HG03460 (cell line): ENCODE measurements around the gene TRIM28.

ENCODE experiments used
- ATAC-seq: cut with Tn5 transposase; IDR thresholded peaks from one replicate; pipeline ENCODE4 v1.9.1; 2021; ENCODE audit not compliant: unreplicated experiment

The TRIM28 gene

DNA sequence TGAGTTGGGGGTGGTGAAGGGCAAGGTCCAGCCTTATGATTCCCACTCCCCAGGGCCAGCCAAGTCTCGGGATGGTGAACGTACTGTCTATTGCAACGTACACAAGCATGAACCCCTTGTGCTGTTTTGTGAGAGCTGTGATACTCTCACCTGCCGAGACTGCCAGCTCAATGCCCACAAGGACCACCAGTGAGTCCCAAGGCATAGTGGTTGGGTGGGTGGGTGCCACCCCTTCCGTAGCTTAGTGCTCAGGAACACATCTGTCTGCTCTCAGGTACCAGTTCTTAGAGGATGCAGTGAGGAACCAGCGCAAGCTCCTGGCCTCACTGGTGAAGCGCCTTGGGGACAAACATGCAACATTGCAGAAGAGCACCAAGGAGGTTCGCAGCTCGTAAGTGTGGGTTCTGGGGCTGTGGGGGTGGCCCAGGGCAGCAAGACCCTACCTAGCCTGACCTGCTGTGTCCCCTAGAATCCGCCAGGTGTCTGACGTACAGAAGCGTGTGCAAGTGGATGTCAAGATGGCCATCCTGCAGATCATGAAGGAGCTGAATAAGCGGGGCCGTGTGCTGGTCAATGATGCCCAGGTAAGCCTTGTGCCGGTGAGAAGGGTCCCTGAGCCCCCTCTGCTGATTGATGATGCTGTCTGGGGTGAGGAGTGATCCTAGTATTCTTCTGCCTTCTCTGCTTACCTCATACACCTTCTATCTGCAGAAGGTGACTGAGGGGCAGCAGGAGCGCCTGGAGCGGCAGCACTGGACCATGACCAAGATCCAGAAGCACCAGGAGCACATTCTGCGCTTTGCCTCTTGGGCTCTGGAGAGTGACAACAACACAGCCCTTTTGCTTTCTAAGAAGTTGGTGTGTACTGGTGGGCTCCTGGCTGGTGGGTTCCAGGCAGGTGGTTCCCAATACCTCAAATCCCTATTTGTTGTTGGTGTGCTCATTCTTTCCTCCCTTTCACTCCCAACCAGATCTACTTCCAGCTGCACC lies 3.8 kb downstream of the TRIM28 start:
- ATAC-seq, result no peak

DNA sequence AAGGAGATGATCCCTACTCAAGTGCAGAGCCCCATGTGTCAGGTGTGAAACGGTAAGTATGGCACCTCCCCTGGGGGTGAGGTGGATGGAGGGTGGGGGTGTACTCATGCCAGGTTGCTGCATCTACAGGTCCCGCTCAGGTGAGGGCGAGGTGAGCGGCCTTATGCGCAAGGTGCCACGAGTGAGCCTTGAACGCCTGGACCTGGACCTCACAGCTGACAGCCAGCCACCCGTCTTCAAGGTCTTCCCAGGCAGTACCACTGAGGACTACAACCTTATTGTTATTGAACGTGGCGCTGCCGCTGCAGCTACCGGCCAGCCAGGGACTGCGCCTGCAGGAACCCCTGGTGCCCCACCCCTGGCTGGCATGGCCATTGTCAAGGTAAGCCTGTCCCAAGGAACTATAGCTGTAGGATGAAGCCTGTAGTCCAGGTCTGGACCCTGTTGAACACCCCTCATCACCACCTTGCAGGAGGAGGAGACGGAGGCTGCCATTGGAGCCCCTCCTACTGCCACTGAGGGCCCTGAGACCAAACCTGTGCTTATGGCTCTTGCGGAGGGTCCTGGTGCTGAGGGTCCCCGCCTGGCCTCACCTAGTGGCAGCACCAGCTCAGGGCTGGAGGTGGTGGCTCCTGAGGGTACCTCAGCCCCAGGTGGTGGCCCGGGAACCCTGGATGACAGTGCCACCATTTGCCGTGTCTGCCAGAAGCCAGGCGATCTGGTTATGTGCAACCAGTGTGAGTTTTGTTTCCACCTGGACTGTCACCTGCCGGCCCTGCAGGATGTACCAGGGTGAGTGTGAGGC lies 5.2 kb downstream of the TRIM28 start:
- no peak for ATAC-seq

DNA sequence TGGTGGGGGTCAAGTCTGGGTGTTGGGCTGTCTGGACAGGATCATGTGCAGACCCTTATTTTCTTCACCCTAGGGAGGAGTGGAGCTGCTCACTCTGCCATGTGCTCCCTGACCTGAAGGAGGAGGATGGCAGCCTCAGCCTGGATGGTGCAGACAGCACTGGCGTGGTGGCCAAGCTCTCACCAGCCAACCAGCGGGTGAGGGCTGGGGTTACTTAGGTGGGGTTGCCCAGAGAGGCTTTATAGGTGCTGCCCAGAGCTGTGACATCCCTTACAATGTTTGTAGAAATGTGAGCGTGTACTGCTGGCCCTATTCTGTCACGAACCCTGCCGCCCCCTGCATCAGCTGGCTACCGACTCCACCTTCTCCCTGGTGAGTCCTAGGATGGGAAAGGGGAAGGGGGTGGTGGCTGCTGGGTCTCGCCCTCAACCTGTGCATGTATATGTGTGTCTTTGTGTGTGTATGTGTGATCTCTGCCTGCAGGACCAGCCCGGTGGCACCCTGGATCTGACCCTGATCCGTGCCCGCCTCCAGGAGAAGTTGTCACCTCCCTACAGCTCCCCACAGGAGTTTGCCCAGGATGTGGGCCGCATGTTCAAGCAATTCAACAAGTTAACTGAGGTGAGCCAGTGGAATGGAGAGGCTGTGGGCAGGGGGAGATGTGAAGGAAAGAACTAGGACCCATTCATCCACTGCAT lies 5.9 kb downstream of the TRIM28 start:
- ATAC-seq, result no peak

DNA sequence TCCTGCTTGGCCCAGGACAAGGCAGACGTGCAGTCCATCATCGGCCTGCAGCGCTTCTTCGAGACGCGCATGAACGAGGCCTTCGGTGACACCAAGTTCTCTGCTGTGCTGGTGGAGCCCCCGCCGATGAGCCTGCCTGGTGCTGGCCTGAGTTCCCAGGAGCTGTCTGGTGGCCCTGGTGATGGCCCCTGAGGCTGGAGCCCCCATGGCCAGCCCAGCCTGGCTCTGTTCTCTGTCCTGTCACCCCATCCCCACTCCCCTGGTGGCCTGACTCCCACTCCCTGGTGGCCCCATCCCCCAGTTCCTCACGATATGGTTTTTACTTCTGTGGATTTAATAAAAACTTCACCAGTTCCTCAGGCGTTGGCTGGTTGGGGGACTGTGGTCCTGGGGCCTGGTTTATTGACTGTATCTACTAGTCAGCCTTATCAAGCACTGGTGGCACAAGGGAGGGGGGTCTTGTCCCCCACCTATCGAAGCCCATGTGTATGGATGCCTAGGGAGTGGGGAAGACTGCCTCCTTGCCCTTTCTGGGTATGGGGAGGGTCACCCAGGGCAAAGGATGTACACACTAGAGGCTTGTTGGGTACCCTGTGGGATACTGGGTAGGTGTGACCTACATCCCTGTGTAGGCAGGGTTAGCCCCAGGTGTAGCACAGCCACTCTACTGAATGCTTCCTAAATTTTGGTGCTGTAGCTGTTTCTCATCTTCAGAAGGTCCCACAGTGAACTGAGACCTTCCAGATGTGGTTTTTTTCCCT lies 6.7 kb downstream of the TRIM28 start:
- no peak for ATAC-seq

DNA sequence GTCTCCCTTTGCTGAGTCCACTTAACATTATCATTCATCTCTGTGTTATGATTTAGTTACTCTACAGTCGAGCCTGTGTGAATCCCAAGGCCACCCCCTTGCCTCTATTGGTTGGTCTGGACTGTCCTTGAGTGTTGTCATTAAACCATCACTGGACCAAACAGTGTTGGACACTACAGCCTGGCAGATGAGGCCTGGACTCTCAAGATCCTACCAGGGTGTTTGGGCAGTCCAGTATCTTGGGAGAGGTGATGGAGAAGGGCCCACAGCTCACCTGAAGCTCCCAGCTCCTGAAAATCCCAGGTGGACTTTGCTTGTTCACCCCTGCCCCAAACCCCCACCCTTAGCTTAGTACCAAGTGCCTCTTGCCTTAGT lies 7.2 kb downstream of the TRIM28 start:
- ATAC-seq, result no peak

DNA sequence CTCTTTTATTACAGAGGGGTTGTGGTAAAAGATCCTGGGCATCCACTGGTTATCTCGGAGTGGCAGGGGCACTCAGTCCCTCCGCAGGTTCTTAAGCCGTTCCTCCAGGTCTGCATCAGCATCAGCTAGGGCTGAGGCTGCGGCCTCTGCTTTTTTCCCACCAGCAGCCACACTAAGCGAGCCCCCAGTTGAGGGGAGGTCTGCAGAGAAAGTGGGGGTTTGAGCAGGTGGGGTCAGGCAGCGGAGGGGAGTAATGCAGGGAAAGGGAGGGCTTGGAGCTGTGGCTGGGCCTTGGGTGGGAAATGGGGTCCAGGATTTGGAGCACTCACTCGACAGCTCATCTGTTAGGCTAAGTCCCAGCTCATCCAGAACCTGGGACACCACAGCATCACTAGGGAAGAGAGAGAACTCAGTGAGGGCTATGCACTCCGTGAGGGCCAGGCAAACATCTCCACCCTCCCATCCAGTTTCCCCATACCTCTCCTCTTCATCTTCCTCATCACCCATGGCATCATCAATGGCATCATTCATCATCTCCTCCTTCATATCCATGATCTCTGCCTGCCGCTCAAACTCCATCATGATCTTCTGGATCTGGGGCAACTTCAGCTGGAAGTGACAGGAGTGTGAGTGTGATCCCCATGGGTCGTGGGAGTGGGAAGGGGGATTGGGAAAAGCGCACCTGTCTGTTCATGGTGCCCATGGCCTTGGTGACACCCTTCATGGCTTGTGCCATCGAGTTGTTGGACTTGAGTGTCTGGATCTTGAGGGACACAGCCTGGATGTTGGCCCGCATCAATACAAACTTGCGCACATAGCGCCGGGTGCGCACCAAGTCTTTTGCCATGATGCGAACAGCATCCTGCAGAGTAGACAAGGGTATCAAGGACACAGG lies 8.0 kb downstream of the TRIM28 start:
- ATAC-seq, result no peak

DNA sequence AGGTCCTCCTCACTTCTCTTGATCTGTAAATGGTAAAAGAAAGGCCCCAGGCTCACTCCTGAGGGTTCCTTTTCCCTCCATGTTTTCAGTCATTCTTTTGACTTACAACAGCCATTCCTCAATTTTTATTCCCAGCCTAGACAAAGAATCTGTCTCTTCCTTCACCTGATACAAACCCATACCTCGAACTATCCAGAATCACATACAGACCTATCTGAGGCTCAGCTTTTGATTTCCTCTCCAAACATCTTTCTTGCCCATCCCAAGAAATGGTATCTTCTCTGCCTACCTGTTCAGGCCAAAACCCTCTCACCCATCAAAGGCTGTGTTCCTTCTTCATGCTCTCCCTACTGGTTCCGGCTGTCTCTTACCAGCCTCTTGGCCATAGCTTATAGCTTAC lies 8.8 kb downstream of the TRIM28 start:
- no peak for ATAC-seq

DNA sequence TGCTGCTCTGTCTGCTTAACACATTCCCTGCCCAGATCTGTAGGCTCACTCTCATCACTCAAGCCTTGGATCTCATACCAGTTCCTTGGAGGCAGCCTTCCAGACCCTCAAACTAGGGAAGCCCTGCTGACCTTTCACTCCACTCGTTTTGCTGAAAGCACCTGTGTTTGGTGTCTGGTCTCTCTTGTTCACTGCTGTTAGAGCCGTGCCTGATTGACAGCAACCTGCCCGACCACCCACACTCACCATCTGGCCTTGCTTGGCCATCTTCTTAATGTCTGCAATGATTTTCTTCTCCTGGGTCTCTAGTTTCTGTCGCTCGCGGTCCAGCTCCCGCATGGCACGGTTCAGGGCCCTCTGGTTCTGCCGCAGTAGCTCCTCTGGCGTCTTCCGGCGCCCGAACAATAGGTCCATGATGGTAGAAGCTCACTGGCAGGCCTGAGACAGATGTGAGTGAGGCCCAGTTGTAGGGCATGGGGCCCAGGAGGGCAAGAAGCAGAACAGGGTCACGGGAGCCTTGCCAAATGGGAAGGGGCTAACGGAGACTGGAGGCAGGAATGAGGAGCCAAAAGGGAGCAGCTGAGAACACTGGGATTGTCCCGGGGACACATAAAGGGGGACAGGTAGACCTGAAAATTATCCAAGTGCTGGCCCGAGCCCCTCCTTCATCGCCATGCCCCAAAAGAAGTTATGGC lies 10.1 kb downstream of the TRIM28 start:
- ATAC-seq, result no peak

DNA sequence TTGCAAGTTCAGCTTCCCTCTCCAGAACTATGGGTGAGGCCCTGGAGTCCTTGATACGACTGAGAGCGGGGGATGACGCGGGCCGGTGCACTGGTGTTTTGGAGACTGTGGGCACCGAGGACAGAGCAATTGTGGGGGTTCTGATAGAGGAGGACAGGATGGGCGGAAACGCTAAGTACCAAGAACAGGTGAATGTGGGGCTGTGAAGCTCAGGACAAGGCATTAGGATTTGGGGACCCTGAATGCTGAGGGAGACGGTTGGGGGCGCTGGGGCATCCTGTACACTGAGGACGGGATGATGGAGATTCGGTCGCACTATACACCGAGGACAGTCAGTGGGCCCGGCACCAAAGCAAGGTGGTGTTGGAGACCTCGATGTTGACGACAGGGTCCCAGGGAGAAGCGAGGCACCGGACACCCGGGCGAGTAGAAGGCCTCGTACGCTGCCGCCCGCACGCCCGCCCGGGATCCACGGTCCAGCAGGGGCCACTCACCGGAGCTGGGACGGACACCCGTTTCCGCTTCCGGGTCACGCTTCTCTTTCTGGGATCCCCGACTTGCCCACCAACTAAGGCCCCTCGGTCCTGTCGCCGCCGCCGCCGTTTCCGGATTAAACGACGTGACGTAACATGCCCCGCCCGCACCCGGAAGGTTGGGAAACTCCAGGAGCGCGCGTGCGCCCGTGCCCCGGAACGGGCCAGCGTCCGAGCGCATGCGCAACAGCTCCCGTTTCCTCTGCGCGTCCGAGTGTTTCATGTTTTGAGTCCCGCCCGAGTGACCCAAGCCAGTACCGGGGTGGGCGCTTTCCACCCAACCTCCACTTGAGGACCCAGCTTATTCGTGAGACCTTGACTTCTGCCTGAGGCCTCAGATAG lies 10.9 kb downstream of the TRIM28 start, which contains the start of gene CHMP2A:
CHMP2A (minus strand) TSS at position 612 of the 875 bp plus-strand sequence. CDS start 893 bp downstream, outside the sequence.
- ATAC-seq, result no peak

DNA sequence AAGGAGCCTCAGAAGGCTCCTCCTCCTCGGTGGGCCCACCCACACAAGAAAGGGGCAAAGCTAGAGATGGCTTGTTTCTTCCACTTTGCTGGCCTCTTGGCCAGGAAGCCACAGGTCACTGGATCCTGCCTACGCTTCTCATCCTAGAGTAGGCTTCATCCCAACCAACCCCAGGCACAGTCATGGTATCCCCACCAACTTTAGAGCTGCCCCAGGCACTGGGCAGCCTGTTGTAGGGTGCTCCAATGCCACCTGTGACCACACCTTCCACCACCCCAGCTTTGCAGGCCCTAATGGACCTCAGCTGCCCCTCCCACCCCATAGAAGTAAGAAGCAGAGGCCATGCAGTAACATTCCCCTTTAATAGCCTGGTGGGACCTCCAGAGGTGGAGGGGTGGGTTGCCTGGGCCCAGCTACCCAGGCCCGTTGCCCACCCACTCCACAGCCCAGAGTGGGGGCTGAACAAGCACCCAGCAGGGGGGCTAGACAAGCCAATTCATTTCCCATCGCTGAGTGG lies 11.6 kb downstream of the TRIM28 start:
- ATAC-seq, result no peak

DNA sequence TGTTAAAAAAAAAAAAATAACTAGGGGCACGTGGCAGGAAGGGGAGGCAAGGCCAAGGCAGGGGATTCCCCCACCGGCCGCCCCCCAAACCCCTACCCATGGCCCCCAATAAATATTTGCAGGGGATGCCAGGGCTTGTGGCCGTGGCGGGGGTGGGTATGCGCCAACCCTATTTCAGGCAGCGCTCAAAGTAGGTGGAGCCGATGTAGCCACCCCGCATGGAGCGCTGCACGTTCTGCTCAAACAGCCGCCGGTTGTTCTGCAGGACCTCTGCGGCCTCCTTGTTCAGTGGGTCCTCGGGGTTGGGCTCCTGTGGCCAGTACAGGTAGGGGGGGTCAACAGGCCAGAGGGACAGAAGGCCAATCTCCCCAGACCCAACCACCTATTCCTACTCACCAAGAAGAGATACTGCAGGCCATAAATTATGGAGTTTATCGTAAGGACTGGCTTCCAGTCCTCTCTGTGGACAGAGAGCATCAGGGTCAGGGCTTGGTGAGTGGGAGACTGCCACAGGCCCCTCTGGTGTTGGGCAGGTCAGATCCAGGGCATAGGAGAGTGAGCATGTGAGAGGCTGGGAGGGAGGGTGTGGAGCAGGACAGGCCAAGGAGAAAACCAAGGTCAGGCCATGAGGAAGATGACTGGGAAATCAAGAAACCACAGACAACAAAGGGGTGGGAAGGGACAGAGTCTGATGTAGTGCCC lies 12.2 kb downstream of the TRIM28 start:
- ATAC-seq, result no peak

DNA sequence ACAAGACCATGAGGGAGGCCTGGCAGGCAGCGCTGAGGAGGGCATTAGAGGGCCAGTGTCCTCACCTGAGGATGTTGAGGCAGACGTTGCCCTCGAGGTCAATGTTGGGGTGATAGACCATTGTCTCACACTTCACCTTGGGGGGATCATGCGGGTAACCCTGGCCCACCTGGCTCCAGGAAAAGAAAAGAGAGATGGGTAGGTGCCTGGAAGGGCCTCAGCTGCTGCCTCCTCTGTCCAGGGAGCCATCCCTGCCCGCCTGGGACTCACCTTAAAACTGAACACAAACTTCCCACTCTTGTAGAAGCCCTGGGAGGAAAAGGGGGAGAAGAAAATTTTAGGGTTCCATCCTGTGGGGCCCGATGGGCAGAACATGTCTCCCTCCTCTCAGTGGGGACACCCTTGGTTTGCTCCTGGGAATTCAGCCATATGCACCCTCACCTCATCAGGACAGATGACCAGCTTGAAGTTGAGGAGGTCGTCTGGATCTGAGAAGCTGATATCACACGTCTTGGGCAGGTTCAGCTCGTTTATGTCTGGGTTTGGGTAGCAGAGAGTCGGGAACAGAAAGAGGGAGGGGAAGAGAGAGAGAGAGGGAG lies 12.9 kb downstream of the TRIM28 start:
- no peak for ATAC-seq

DNA sequence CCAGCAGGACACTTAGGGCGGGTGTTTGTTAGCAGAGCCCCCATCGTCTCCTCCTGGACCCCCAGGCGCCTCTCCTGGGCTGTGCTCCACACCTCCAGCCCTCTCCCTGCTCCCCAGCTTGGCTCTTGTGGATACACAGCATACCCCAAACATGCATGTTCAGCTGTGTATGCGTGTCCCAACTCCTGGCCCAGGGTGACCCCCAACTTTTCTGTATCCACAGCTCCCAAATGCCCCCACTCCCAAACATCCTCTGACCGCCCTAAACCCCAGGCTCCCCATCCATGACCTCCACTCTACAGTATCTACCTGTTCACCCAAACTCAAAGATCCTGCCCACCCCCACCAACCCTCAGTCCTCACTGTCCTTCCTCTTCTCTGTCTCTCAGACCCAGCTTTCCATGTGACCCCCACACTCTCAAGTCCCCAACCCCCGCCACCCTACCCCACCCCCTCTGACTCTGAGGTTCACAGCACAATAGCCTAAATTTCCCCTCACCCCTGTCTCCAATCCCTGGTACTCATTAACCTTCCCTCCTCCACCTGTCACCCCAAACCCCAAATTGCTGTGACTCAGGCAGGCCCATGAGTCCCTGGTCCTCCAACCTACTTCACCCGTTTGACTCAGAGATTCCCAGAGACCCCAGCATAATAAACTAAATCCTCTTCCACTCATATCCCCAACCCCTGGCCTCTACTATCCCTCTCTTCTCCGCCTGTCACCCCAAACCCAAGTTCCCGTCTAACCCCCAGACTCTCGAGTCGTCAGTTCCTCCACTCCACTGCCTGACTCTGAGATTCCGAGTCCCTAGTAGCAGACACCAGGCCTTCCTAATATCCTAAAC lies 13.6 kb downstream of the TRIM28 start:
- ATAC-seq, result no peak

DNA sequence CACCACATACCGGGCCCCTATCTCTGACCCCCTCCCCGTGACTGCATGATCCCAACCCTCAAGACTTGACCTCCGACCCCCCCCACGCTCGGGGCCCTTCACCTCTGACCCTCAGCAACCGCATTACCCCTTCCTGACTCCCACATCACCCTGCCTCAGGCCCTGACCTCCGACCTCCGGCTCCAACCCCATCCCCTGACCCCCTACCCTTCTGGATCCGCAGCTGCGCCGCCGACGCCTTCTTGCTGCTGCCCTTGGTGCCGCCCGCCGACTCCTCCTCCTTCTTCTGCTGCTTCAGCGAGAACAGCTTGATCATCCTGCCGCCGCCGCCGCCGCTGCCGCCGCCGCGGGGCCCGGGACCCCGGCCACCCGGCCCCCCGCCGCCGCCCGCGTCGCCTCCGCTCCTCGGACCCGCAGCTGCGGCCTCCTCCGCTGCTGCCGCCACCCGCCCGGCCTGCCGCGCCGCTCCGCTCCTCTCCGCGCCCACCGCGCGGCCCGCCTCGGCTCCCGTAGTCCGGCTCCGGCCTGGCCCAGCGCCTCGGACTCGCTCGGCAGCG lies 14.3 kb downstream of the TRIM28 start, which contains the start of gene UBE2M:
UBE2M (minus strand) TSS at position 546 of the 557 bp plus-strand sequence; CDS start at position 316, 230 bp downstream.
- ATAC-seq, result no peak

DNA sequence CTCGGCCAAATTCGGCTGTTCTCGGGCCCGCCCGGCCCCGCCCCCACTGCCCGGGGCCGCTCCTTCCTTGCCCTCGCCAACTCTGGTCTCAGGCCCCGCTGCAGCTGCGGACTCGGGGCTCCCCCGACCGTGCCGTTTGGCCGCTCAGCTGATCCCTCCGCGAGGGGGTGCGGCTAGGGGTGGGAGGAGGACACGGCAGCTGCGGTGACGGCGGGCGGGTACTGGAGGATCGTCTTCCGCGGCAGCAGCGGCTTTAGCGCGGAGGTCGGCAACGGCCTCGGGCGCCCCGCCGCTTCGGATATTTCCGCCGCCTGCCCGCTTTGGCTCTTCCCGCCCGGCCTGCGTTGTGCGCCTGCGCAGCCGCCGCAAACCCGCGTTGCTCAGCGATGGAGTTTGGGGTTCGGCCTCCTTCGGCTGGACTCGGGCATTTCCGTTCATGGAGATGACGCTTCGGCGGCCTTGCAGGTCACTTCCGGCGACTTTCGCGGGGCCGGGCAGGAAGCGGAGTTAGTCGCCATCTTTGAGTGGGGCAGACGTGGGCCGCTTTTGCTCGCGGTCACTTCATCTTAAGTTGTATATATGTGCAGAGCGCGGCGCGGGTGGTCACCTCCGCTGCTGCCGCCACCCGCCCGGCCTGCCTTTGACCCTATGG lies 14.9 kb downstream of the TRIM28 start:
- ATAC-seq, result peak; percentile 46
